HG03175 (cell line): Measurements from ENCODE around the gene RGS17.

Source experiments
- ATAC-seq: cut with Tn5 transposase; IDR thresholded peaks from one replicate; pipeline ENCODE4 v1.9.1; 2021; ENCODE audit warnings: mild to moderate bottlenecking, moderate library complexity; ENCODE audit not compliant: unreplicated experiment

Gene RGS17

GRCh38 chr6:152959333-152959732 lies 171.7 kb downstream of the RGS17 start:
- no peak for ATAC-seq

GRCh38 chr6:152957796-152958195 lies 173.3 kb downstream of the RGS17 start:
- ATAC-seq, result no peak
